ENCODE data around the gene MS4A2. TPM values are rescaled to one million over a fixed set of nuclear protein-coding genes. Genes with fewer than 3 reads are reported as not detected.

The MS4A2 gene
- total RNA-seq, 1 experiment from 2014 or later, result not detected

- Histone ChIP-seq H3K4me2 (no peak overlapping the region), H3K27me3 (ENCODE audit: insufficient read depth, low read depth) (no peaks in the 10 kb centered on the region), H3K9me3 (ENCODE audit: insufficient read depth, low read depth) (no peaks in the 10 kb centered on the region), H3K27ac (no peak overlapping the region), H3K4me1 (replicated peaks; ENCODE audit: insufficient read depth) (no peaks in the 10 kb centered on the region; the same call in 1 of the 2 replicates), H3F3A (ENCODE audit: insufficient read depth, low read depth) (no peaks in the 10 kb centered on the region), H3K79me2 (ENCODE audit: low read depth) (no peaks in the 10 kb centered on the region), H3K36me3 (ENCODE audit: low read depth) (no peaks in the 10 kb centered on the region), H3K9me2 (ENCODE audit: insufficient read depth) (no peaks in the 10 kb centered on the region), H3K4me3 (no peak overlapping the region), H4K20me1 (ENCODE audit: insufficient read depth) (no peaks in the 10 kb centered on the region), H2AFZ (no peak overlapping the region)
- TF ChIP-seq CTCF (conservative IDR thresholded peaks at IDR 0.05) (no peak), EZH2 (IDR thresholded peaks at IDR 0.05; ENCODE audit: low read depth) (no peak)
- no peak for DNase-seq
- CTCF ChIA-PET, result no interaction called here
- POLR2A ChIA-PET (ENCODE audit: unreplicated experiment), result no interaction called here
- intact Hi-C loops (cut with micrococcal nuclease; ENCODE audit: unreplicated experiment), result no loop called here
- no TSS peak for BruUV-seq (replicated peaks)
Observed at GRCh38 chr11:60124802-60125432, 36.5 kb downstream of the MS4A2 start.

DNA sequence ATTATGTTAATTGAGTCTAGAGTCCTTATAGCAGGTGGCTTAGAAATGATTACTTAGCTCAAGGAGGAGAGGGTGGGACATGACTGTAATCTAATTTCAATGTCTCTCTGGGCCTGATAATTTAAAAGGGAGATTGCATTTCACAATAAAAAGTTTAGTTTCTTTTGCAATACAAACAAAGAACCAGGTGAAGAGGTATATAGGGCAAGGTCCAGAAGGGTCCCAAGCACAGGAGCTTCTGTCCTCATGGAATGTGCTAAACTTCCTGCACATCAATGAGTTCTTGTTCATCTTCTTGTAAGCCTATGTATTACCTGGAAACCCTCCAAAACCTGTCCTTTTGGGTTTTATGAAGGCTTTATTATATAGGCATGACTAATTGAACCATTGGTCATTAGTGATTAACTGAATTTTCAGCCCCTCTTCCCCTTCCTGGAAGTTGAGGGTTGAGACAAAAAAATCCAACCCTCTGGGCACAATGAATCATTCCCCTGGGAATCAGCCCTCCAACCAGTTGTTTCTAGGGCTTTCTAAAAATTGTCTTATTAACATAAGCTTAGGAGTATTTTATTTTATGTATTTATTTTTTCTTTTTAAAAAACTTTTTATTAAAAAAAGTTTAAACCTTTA is 37.6 kb downstream of the MS4A2 start:
- ChIA-PET CTCF (no interaction called here), POLR2A (ENCODE audit: unreplicated experiment) (no interaction called here)
- Histone ChIP-seq H3K27me3 (ENCODE audit: insufficient read depth, low read depth) (no peaks in the 10 kb centered on the region), H3K9me2 (ENCODE audit: insufficient read depth) (no peaks in the 10 kb centered on the region), H2AFZ (no peak overlapping the region), H3K27ac (no peak overlapping the region), H3K9me3 (ENCODE audit: insufficient read depth, low read depth) (no peaks in the 10 kb centered on the region), H3F3A (ENCODE audit: insufficient read depth, low read depth) (no peaks in the 10 kb centered on the region), H3K4me1 (replicated peaks; ENCODE audit: insufficient read depth) (no peaks in the 10 kb centered on the region; the same call in 1 of the 2 replicates), H4K20me1 (ENCODE audit: insufficient read depth) (no peaks in the 10 kb centered on the region), H3K4me2 (no peak overlapping the region), H3K79me2 (ENCODE audit: low read depth) (no peaks in the 10 kb centered on the region), H3K4me3 (no peak overlapping the region), H3K36me3 (ENCODE audit: low read depth) (no peaks in the 10 kb centered on the region)
- no peak for DNase-seq
- no peak for TF ChIP-seq EZH2 (IDR thresholded peaks at IDR 0.05; ENCODE audit: low read depth)
- TF ChIP-seq CTCF (conservative IDR thresholded peaks at IDR 0.05), result no peak
- intact Hi-C loops (cut with micrococcal nuclease; ENCODE audit: unreplicated experiment), result no loop called here
- BruUV-seq (replicated peaks), result no TSS peak

GRCh38 chr11:60127311-60127811 is 38.9 kb downstream of the MS4A2 start:
- peak overlapping the region; percentile 40; the same call in 1 of the 2 replicates for H3K27ac ChIP-seq
- DNase-seq, result no peak
- H2AFZ ChIP-seq, result peak overlapping the region; percentile 12; the same call in 1 of the 2 replicates
- intact Hi-C loops (cut with micrococcal nuclease; ENCODE audit: unreplicated experiment), result no loop called here
- H3K9me2 ChIP-seq (ENCODE audit: insufficient read depth), result no peaks in the 10 kb centered on the region
- H4K20me1 ChIP-seq (ENCODE audit: insufficient read depth), result no peaks in the 10 kb centered on the region
- no peaks in the 10 kb centered on the region for H3F3A ChIP-seq (ENCODE audit: insufficient read depth, low read depth)
- H3K27me3 ChIP-seq (ENCODE audit: insufficient read depth, low read depth), result no peaks in the 10 kb centered on the region
- H3K9me3 ChIP-seq (ENCODE audit: insufficient read depth, low read depth), result no peaks in the 10 kb centered on the region
- H3K36me3 ChIP-seq (ENCODE audit: low read depth), result no peaks in the 10 kb centered on the region
- ChIA-PET POLR2A (ENCODE audit: unreplicated experiment) (no interaction called here), CTCF (no interaction called here)
- BruUV-seq (replicated peaks), result no TSS peak
- TF ChIP-seq CTCF (conservative IDR thresholded peaks at IDR 0.05) (no peak), EZH2 (IDR thresholded peaks at IDR 0.05; ENCODE audit: low read depth) (no peak)
- no peak overlapping the region for H3K4me2 ChIP-seq
- no peaks in the 10 kb centered on the region for H3K79me2 ChIP-seq (ENCODE audit: low read depth)
- no peaks in the 10 kb centered on the region; the same call in 1 of the 2 replicates for H3K4me1 ChIP-seq (replicated peaks; ENCODE audit: insufficient read depth)
- no peak overlapping the region for H3K4me3 ChIP-seq
